PFSK-1 (cell line): ENCODE results near the gene DUOX1.

ENCODE experiments used
- POLR2AphosphoS5 ChIP-seq: IDR thresholded peaks from 2 replicates; pipeline ENCODE4 v1.6.1; 2012; ENCODE audit warnings: low read depth, mild to moderate bottlenecking, control low read depth, low read length, moderate library complexity
- REST ChIP-seq, 2 experiments: IDR thresholded peaks; 2 replicates each; pipeline versions ENCODE4 v1.6.1 to v1.8.0; 2011 to 2012; ENCODE audit warnings: low read depth in 2 of 2, low read length in 2 of 2, control low read depth in 1 of 2, inconsistent platforms in 1 of 2, mild to moderate bottlenecking in 1 of 2, moderate library complexity in 1 of 2; ENCODE audit not compliant: insufficient read depth in 1 of 2
- TAF1 ChIP-seq: IDR thresholded peaks from 2 replicates; pipeline ENCODE4 v1.6.1; 2012; ENCODE audit warnings: low read length, control low read depth, borderline replicate concordance; ENCODE audit not compliant: insufficient read depth

GRCh38 chr15:45201869-45202268 is 72.1 kb downstream of the DUOX1 start:
- TF ChIP-seq POLR2AphosphoS5 (no peak), TAF1 (no peak), REST (IDR thresholded peaks at IDR 0.05; ENCODE audit: insufficient read depth in 1 of 2, low read depth in 2 of 2, low read length in 2 of 2) (no peak)
